ENCODE measurements around the gene PRKCE. TPM values are rescaled to one million over a fixed set of nuclear protein-coding genes. Genes with fewer than 3 reads are reported as not detected.

The PRKCE gene
- total and polyA plus RNA-seq, 2 of the 8 experiments (the other 6 are each of a cell fraction or from before 2014, with no cell fraction given), result 0.54 to 2.1 TPM

- Histone ChIP-seq H2AFZ (ENCODE audit: low read length) (no peak overlapping the region), H3K9ac (replicated peaks in 1 of 4; ENCODE audit: extremely low read depth in 1 of 4, low read depth in 3 of 4, low read length in 3 of 4) (no peak overlapping the region), H3K4ac (replicated peaks; ENCODE audit: insufficient read length, low read depth, low read length) (no peak overlapping the region), H2BK5ac (ENCODE audit: low read depth, low read length) (no peak overlapping the region), H4K5ac (ENCODE audit: insufficient read length, low read depth, low read length) (no peak overlapping the region), H2BK15ac (ENCODE audit: low read length) (no peak overlapping the region), H4K8ac (ENCODE audit: extremely low read depth, insufficient read depth, low read length) (no peak overlapping the region), H3K79me2 (ENCODE audit: control insufficient read depth in 1 of 2, insufficient read depth in 2 of 2, low read length in 2 of 2) (no peaks in the 10 kb centered on the region), H3K23ac (ENCODE audit: insufficient read length) (no peak overlapping the region), H3K56ac (replicated peaks; ENCODE audit: insufficient read length, low read depth, low read length) (no peak overlapping the region), H2AK5ac (ENCODE audit: low read depth, low read length) (no peak overlapping the region), H4K20me1 (replicated peaks in 1 of 2; ENCODE audit: control insufficient read depth in 1 of 2, insufficient read depth in 2 of 2, low read length in 2 of 2) (no peaks in the 10 kb centered on the region), H3K79me1 (ENCODE audit: low read depth, low read length) (no peaks in the 10 kb centered on the region), H2BK12ac (ENCODE audit: low read depth, low read length) (no peak overlapping the region), H3K27ac (ENCODE audit: low read depth, low read length) (no peak overlapping the region), H3K27me3 (replicated peaks in 1 of 4; ENCODE audit: control insufficient read depth in 3 of 4, extremely low read depth in 1 of 4, insufficient read depth in 3 of 4, low read length in 3 of 4) (no peaks in the 10 kb centered on the region), H2BK120ac (replicated peaks; ENCODE audit: low read depth, low read length) (no peak overlapping the region), H3K36me3 (ENCODE audit: control insufficient read depth in 2 of 4, insufficient read depth in 4 of 4, low read length in 3 of 4) (no peaks in the 10 kb centered on the region), H4K91ac (replicated peaks; ENCODE audit: insufficient read length, low read length) (no peak overlapping the region), H3K18ac (ENCODE audit: extremely low read depth, low read length) (no peak overlapping the region), H3K14ac (ENCODE audit: insufficient read length) (no peak overlapping the region), H3K4me3 (ENCODE audit: extremely low read depth in 1 of 4, insufficient read depth in 2 of 4, low read depth in 3 of 4, low read length in 4 of 4) (no peak overlapping the region), H3K4me2 (ENCODE audit: insufficient read depth in 1 of 2, low read depth in 2 of 2, low read length in 2 of 2) (no peak overlapping the region), H3K9me3 (ENCODE audit: insufficient read depth in 2 of 2, low read depth in 1 of 2, low read length in 1 of 2) (no peaks in the 10 kb centered on the region), H3K4me1 (replicated peaks in 1 of 4; ENCODE audit: control insufficient read depth in 3 of 4, insufficient read depth in 4 of 4, low read length in 3 of 4) (no peaks in the 10 kb centered on the region), H2BK20ac (ENCODE audit: low read length) (no peak overlapping the region), H3K23me2 (ENCODE audit: low read depth, low read length) (no peaks in the 10 kb centered on the region)
- WGBS, 2 experiments (ENCODE audit: extremely low coverage in 1 of 2, insufficient coverage in 1 of 2, insufficient read length in 1 of 2, insufficient replicate concordance in 2 of 2, low coverage in 1 of 2, low lambda C conversion rate in 2 of 2, missing lambda C conversion rate in 1 of 2), result 98% methylated on average over 4 of the region's 4 CpGs; no CpG with 5 or more reads in 1 of the 2 experiments
- DNase-seq (ENCODE audit: low read depth in 1 of 2, low spot score in 2 of 2) (no peak), FAIRE-seq (no peak)
- ChIA-PET CTCF (ENCODE audit: partially characterized antibody) (no interaction called here), POLR2A (ENCODE audit: partially characterized antibody) (no interaction called here)
- TF ChIP-seq SAP30 (IDR thresholded peaks at IDR 0.05; ENCODE audit: insufficient read depth, insufficient replicate concordance, low read length) (no peak), TEAD4 (IDR thresholded peaks at IDR 0.05; ENCODE audit: low read depth, low read length) (no peak), E2F6 (IDR thresholded peaks at IDR 0.05) (no peak), CBX8 (IDR thresholded peaks at IDR 0.05; ENCODE audit: borderline replicate concordance, low read depth, low read length) (no peak), EP300 (IDR thresholded peaks at IDR 0.05; ENCODE audit: borderline replicate concordance in 1 of 2, low read depth in 2 of 2, low read length in 2 of 2) (no peak), KDM5A (IDR thresholded peaks at IDR 0.05; ENCODE audit: low read length) (no peak)
Measured at GRCh38 chr2:46125798-46126197, 474.3 kb downstream of the PRKCE start.
